RWPE2 (cell line): Measurements from ENCODE around the gene LILRA5.

Experiments used
- ATAC-seq: fragments of 200-7000 bp; cut with Tn5 transposase; 3 replicates; pipeline ENCODE4 v1.9.1; 2021; ENCODE audit warnings: low read depth
- DNase-seq: peaks from one replicate; pipeline ENCODE4 v3.0.0-alpha.2; 2020; ENCODE audit warnings: low spot score
- H3K27ac ChIP-seq: fragments of 450-650 bp; 2 replicates; pipeline ENCODE4 v1.5.1; 2017; ENCODE audit warnings: mild to moderate bottlenecking; ENCODE audit not compliant: poor library complexity, severe bottlenecking
- H3K27me3 ChIP-seq: fragments of 250-450 bp; sonication (Bioruptor Pico); 2 replicates; pipeline ENCODE4 v1.5.1; 2021; ENCODE audit warnings: mild to moderate bottlenecking, moderate library complexity; ENCODE audit not compliant: insufficient read depth, poor library complexity, severe bottlenecking
- H3K36me3 ChIP-seq: fragments of 250-450 bp; sonication (Bioruptor Pico); 2 replicates; pipeline ENCODE4 v1.5.1; 2020; ENCODE audit warnings: low read depth, mild to moderate bottlenecking, moderate library complexity
- H3K4me1 ChIP-seq: fragments of 250-450 bp; sonication (Bioruptor Pico); 2 replicates; pipeline ENCODE4 v1.5.1; 2021; ENCODE audit warnings: mild to moderate bottlenecking, moderate library complexity; ENCODE audit not compliant: insufficient read depth, poor library complexity, severe bottlenecking
- H3K4me3 ChIP-seq: fragments of 250-450 bp; sonication (Bioruptor Pico); 2 replicates; pipeline ENCODE4 v1.5.1; 2021; ENCODE audit warnings: mild to moderate bottlenecking, moderate library complexity; ENCODE audit not compliant: severe bottlenecking
- H3K9me3 ChIP-seq: fragments of 250-450 bp; sonication (Bioruptor Pico); 2 replicates; pipeline ENCODE4 v1.5.1; 2021; ENCODE audit warnings: mild to moderate bottlenecking, moderate library complexity; ENCODE audit not compliant: severe bottlenecking
- TF ChIP-seq, protein P1 (sequence below): fragments of 450-650 bp; IDR thresholded peaks from one replicate; pipeline ENCODE4 v1.5.1; 2017; ENCODE audit warnings: mild to moderate bottlenecking, moderate library complexity; ENCODE audit not compliant: poor library complexity, severe bottlenecking

The LILRA5 gene

DNA sequence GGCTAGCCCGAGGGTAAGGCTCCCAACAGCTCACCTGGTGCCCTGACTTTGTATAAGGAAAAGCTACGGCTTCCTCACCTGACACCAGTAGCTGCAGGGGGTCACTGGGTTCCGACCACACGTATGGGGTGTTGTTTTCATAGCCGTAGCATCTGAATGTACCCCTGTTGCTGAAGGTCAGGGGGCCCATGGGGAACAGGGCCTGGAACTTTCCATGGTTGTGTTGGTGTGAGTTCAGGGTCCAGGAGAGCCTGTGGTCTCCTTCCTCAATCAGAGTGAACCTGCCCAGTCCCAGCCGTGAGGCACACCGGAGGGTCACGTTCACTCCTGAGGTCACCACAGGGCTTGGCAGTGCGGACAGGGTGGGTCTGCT lies 24.9 kb upstream of the LILRA5 start:
- Histone ChIP-seq H3K36me3 (no peaks in the 10 kb centered on the region), H3K27ac (no peak overlapping the region), H3K4me1 (no peaks in the 10 kb centered on the region), H3K4me3 (no peak overlapping the region), H3K27me3 (peaks cover 2% of the 10 kb centered on the region), H3K9me3 (no peaks in the 10 kb centered on the region)
- ATAC-seq (no peak), DNase-seq (no peak)
- TF ChIP-seq, protein P1, sequence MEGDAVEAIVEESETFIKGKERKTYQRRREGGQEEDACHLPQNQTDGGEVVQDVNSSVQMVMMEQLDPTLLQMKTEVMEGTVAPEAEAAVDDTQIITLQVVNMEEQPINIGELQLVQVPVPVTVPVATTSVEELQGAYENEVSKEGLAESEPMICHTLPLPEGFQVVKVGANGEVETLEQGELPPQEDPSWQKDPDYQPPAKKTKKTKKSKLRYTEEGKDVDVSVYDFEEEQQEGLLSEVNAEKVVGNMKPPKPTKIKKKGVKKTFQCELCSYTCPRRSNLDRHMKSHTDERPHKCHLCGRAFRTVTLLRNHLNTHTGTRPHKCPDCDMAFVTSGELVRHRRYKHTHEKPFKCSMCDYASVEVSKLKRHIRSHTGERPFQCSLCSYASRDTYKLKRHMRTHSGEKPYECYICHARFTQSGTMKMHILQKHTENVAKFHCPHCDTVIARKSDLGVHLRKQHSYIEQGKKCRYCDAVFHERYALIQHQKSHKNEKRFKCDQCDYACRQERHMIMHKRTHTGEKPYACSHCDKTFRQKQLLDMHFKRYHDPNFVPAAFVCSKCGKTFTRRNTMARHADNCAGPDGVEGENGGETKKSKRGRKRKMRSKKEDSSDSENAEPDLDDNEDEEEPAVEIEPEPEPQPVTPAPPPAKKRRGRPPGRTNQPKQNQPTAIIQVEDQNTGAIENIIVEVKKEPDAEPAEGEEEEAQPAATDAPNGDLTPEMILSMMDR, result no peak

DNA sequence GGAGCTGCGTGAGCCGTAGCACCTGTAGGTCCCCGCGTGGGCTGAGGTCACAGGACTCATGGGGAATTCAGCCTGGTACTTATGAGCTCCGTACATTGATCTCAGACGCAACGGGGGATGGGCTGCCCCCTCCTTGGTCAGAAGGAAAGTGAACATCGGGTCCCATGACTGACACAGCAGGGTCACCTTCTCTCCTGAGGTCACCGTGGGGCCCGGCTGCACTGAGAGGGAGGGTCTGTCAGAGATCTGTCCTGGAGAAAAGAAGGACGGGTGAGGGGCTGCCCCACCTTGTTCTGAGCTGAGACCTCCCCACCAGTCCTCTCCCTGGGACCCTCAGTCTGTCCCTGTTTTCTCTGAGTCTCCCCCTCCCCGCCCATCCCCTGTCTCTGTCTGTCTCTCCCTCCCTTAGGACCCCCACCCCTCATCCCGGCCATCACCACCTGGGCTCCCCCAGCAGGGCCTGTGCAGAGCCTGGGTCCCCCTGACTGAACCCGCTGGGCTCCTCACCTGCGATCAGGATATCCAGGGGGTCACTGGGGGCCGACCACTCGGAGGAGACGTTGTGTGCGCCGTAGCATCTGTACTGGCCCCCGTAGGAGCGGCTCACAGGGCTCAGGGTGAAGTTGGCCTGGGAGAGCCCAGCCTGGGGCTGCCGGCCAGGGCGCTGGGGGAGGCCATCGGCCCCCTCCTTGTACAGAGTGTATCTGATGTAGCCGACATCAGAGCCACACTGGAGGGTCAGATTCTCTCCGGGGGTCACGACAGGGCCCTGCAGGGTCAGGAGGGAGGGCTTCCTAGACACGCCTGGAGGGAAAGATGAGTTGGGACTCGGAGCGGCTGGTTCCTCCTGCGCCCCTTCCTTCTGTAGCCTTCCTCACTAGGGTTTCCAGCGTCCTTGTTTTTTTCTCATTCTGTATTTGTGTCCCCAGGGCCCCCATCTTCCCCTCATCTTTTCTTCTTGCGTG lies 24.2 kb upstream of the LILRA5 start:
- Histone ChIP-seq H3K4me1 (no peaks in the 10 kb centered on the region), H3K27ac (no peak overlapping the region), H3K4me3 (no peak overlapping the region), H3K27me3 (peaks cover 3% of the 10 kb centered on the region), H3K36me3 (no peaks in the 10 kb centered on the region), H3K9me3 (no peaks in the 10 kb centered on the region)
- ATAC-seq, result no peak
- TF ChIP-seq, protein P1, result no peak
- no peak for DNase-seq

DNA sequence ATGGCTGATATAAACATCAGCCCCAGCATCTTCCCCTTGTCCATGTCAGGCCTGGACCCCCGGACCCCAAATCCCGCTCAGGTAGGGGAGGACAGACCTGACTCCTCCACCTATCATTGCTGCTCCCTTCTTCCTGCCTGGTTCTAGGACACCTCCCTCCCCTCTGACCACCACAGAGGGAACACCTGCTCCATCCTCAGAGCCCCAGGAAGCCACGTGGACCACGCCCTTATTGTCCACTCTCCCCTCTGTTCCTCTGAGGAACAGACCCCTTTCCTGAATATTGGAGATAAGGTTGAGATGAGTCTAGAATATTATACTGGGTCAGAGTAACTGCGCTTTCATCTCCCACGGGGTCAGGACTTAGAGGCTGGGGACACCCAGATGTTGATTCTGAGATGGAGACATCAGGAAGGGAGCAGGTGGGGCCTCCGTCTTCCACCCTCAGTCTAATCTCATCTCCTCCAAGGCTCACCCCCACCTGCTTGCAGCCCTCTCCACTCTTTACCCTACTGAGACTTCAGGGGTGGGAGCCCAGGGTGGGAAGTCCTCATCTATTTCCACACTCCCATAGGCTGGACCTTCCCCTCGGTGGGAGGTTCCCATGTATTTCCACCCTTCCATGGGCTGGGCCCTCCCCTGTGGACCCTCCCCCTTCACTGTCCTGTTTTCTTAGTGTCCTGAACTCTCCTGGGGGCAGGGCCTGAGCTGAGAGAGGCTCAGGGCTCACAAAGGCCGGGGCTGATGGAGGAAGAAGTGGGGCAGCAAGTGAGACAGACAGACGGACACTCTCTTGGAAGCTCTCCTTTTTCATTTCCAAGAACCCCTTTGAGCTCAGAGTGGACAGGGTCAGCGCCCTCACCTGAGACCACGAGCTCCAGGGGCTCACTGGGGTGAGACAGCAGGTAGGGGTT lies 23.3 kb upstream of the LILRA5 start:
- Histone ChIP-seq H3K9me3 (no peaks in the 10 kb centered on the region), H3K4me1 (no peaks in the 10 kb centered on the region), H3K4me3 (no peak overlapping the region), H3K27me3 (peaks cover 3% of the 10 kb centered on the region), H3K27ac (no peak overlapping the region), H3K36me3 (no peaks in the 10 kb centered on the region)
- TF ChIP-seq, protein P1, result no peak
- DNase-seq (no peak), ATAC-seq (no peak)

DNA sequence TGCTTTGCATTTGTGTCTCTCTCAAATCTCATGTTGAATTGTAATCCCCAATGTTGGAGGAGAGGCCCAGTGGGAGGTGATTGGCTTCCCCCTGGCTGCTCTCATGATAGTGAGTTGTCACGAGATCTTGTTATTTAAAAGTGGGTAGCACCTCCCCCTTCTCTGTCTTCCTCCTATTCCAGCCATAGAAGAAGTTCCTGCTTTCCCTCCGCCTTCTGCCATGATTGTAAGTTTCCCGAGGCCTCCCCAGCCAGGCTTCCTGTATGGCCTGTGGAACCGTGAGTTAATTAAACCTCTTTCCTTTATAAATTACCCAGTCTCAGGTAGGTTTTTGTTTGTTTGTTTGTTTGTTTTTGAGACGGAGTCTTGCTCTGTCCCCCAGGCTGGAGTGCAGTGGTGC lies 22.2 kb upstream of the LILRA5 start:
- no peak for ATAC-seq
- TF ChIP-seq, protein P1, result no peak
- Histone ChIP-seq H3K9me3 (no peaks in the 10 kb centered on the region), H3K36me3 (no peaks in the 10 kb centered on the region), H3K4me1 (no peaks in the 10 kb centered on the region), H3K27ac (no peak overlapping the region), H3K27me3 (peaks cover 3% of the 10 kb centered on the region), H3K4me3 (no peak overlapping the region)
- DNase-seq, result no peak
